ENCODE data around the gene THSD4.

The THSD4 gene

DNA sequence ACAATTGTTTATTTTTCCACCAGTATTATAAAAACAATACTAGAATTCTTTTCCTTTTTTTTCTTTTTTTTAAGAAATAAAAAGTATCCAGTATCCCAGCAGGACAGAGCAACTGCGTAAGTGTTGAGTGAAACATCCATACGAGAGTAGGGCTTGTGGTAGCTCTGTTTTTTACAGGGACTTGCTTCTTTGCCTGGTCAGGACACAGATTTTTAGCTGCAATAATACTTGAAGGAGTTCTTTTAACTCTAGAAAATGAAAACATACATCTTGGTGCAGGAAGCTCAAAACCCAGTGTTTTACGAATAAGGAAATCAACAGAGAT, 397.4 kb downstream of the THSD4 start:
- DNase-seq = no peak

GRCh38 chr15:71515375-71516186, 400.3 kb downstream of the THSD4 start:
- DNase-seq = no peak

GRCh38 chr15:71517751-71518150, 402.5 kb downstream of the THSD4 start:
- DNase-seq = no peak

DNA sequence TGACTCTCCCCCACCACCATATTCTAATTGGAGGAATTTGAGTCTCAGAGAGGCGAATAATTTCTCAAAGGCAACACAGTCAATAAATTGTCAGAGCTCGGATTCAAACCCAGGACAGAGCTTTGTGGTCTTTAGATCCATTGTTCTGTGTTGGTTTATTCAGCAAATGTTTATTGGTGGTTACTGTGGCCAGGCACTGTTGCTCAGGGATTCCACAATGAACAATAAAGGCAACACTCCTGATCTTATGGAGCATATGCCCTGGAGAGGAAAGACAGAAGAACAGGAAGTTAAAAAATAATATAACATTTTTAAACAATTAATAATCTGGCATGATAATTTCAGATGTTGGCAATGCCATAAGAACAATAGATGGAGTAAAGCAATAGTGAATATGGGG, 403.4 kb downstream of the THSD4 start:
- DNase-seq = no peak

DNA sequence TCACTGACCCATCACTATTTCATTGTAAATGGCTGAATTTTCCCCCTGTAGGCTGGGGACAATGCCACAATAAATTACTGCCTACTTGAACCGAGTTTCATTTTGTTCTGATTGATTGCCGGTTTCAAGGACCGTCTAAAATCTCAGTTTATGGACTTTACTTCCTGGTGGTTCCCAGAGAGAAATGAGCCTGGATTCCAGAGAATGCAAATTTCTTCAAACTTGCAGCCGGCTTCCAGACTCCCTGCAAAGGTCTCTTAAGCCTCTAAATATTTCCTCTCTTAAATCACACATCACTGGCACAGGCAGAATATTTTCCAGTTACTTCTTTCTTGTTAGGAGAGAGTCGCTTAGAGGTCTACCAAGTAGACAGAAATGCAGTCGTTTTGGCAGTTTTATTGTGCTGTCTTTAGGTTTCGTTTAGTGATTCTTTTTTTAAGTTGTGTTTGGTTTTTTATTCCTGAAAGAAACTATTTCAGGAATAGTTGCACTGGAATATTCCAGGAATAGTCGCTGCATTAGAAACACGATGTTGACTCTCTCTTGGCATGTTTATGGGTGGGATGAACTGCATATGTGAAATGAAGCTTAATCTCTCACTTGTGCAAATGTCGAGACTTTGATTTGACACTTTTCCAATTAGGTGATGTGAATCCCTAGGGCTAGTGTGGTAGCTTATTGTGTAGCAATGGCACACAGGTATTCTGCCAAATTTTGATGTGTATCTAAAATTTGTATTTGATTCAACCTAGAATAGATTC, 411.0 kb downstream of the THSD4 start:
- DNase-seq = no peak

DNA sequence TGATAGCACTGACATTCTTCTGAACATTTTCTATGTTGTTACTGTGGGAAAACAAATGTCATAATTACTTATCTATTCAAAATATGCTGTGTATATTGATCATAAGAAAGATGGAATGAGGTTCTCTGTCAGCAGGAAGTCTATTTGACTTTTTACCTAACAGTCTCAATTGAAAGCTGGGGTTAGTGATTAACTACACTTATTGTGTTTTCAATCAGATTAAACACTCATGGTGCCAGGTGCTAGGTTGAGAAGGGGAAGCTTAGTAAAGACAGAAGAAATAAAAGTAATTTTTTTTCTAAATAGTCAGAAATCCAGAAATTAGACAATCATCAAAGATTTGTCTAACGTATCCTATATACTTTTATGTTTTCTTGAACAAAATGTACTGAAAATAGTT, 414.1 kb downstream of the THSD4 start:
- DNase-seq = no peak

DNA sequence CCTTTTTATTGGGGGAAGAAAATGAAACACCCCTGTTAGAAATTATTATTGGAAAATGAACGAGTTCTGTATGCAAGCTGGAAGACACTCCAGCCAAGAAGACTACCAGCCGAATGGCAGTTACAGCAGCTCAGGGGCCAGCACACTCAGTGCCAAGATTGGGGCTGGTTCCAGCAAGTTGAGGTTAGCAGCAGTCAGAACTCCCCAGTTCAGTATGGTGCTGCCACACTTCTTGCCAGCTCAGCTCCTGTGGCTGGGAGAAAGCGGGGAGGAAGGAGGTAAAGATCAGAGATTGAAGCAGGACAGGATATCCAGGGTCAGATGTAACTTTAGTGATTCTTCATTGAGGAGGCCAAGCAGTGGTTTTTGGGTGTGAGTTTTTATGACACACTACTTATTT, 414.8 kb downstream of the THSD4 start:
- DNase-seq = no peak

DNA sequence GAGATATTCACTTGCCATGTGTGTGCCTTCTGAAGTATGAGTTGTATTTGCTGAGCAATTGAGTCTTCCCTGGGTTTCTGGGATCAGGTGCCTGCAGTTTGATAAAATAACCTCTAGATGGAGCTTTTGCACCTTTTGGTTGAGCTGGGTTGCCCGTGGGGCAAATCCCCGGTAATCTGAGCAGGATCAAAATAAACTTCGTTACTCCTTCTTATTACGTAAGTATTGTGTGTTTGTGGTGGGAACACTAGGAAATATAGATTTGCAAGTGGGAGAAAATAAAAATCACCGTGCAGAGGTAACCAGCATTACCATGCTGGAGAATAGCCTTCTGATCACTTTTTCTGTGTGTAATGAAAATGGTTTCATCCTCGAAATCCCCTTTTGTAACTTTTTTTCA, 417.7 kb downstream of the THSD4 start:
- peak; percentile 8 for DNase-seq

GRCh38 chr15:71538181-71538580, 422.9 kb downstream of the THSD4 start:
- DNase-seq = no peak

- no peak for DNase-seq
These were observed 426.5 kb downstream of the THSD4 start for GRCh38 chr15:71541746-71542145.

- DNase-seq = no peak
These were observed 427.6 kb downstream of the THSD4 start for GRCh38 chr15:71542836-71543235.

DNA sequence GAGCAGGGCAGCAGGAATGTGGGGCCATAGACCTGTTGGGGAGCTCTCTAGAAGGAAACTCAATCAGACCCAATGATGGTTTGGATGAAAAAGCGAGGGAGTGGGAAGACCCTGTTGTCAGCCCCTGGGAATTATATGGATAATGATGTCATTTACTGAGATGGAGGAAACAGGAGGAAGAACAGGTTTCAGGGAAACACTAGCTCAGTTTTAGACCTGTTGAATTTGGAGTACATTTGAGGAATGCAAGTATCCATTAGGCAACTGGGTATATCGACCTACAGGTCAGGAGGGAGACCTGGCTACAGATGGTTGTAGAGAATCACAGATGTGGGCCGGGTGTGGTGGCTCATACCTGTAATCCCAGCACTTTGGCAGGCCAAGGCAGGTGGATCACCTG, 428.1 kb downstream of the THSD4 start:
- DNase-seq = no peak

DNA sequence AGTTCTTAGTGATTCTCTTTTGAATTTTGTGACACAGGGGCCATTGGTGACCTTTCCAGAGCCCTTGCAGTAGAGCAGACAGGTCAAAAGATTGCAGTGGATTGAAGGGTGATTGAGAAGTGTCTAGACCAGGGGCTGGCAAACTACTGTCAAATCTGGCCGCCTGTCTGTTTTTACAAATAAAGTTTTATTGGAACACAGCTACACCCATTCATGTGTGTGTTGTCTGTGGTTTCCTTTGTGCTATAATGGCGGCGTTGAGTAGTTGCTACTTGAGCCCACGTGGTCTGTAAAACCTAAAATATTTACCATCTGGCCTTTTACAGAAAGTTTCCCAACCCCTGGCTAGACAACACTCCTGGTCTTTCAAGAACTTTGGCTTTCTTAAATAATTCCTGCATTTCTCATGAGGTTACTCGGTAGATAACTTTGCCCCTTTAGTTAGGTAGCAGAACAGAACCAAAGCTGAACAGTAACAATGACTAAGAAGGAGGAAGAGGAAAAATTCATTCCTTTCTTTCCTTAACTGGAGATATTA, 430.0 kb downstream of the THSD4 start:
- DNase-seq = no peak

- DNase-seq = no peak
These were observed 430.7 kb downstream of the THSD4 start for GRCh38 chr15:71545923-71546322.

DNA sequence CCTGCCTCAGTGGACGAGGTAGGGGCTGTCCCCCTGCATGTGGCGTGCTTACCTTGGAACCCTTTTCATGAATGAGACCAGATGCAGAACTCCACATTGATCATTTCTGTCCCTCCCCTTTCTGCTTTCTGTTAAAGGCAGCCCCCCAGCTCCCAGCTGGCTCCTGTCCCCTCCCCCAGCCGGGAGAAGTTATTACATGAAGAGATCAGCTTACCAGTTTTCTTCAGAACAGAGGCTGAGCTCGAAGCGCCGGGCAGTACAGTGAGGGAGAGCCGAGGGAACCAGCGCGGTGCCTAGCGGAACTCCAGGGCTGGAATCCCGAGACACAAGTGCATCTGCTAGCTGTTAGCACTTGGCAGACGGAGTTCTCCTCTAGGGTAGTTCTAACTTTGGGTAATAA, 431.7 kb downstream of the THSD4 start:
- no peak for DNase-seq

DNA sequence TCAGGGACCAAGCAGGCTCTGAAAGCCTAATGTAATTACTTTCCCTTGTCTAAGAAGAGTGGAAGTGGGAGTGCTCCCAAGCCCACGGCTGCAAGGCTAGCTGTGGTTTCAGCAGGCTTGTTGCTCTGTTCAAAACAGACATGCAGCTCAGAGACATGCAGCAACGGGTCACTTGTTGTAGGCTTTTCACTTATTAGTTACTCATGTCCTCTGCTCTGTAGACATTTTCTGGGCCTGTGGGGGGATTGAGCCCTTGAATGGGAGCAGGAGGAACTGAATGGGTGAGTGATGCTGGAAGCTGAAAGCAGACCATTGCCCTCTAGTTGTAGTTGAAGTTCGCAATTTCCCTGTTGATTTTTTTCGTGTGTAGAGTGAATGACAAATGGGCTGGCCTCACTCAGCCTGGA, 433.1 kb downstream of the THSD4 start:
- no peak for DNase-seq

GRCh38 chr15:71549091-71549490, 433.8 kb downstream of the THSD4 start:
- no peak for DNase-seq

GRCh38 chr15:71549697-71550096, 434.4 kb downstream of the THSD4 start:
- DNase-seq = no peak

DNA sequence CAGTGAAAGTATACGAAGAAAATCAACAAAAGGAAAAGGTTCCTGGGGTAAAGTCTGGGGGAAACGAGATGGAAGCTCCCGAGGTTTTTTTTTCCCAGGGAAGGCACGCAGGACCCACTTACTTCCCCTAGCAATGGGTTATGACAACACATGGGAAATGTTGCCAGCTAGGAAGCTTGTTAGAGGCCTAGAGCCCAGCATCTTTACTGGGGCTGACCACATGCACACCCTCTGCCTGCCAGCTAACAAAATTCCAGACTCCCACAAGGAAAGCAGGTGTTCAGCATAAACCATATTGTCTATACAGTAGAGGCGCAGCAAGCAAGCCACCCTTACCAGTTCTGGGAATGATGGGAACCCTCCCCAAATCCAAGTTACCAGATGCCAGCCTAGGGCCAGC, 436.3 kb downstream of the THSD4 start:
- DNase-seq = no peak

- DNase-seq = no peak
These were observed 443.8 kb downstream of the THSD4 start for GRCh38 chr15:71559098-71559497.

DNA sequence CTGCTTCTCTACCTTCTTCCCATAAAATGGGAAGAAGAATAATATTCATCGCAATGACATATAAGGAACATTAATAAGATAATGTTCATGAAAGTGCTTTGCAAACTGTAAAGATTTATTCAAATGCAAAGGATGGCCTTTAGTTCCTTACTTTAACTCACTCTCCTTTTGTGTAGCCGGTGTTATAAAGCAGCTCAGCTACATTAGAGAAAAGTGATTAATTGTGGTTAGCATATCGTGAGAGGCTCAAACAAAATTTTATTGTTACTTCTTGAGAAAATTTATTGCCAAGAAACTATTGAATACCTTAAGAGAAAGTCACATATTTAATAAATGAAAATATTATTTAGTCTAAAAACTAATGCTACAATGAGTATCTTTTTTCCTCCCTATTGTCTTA, 444.3 kb downstream of the THSD4 start:
- no peak for DNase-seq

- DNase-seq = no peak
These were observed 447.0 kb downstream of the THSD4 start for GRCh38 chr15:71562251-71562650.

- DNase-seq = no peak
These were observed 448.9 kb downstream of the THSD4 start for GRCh38 chr15:71564217-71564616.

DNA sequence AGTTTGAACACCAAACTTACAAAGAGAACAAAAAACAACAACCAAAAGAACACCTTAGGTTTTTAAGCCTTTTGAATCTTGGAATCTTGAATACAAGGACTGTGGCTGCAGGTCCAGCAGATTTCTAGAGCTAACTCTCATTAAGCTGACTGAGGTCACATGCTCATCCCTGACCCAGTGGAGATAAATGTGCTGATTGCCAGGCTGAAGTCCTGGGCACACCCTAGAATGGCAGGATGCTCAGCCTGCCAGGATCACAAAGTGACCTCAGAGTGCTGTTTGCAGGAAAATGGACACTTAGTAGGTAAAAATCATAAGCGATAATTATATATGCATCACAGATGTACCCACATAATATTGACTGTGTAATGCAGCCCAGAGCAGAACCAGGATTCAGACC, 449.7 kb downstream of the THSD4 start:
- DNase-seq = no peak

All from NCI-H187 treated with DMSO at 0.1 percent for 48 hours (cell line).